Neuronal stem cell (in vitro differentiated cells): ENCODE data around the gene SELPLG.

Source experiments
- DNase-seq: peaks from one replicate; pipeline ENCODE4 v3.0.0-alpha.2; 2013; ENCODE audit warnings: low spot score
- H2AFZ ChIP-seq: one replicate; pipeline ENCODE4 v1.6.1; 2013; ENCODE audit warnings: mild to moderate bottlenecking, low read length, inconsistent platforms
- H2AK5ac ChIP-seq: 2 replicates; pipeline ENCODE4 v1.6.1; 2013; ENCODE audit warnings: low read depth, mild to moderate bottlenecking, inconsistent platforms, low read length, moderate library complexity, mixed read lengths
- H2BK120ac ChIP-seq: 2 replicates; pipeline ENCODE4 v1.6.1; 2013; ENCODE audit warnings: low read depth, mild to moderate bottlenecking, inconsistent platforms, low read length, moderate library complexity, mixed read lengths
- H2BK12ac ChIP-seq: one replicate; pipeline ENCODE4 v1.6.1; 2013; ENCODE audit warnings: low read length, inconsistent platforms
- H2BK15ac ChIP-seq: 2 replicates; pipeline ENCODE4 v1.6.1; 2013; ENCODE audit warnings: mild to moderate bottlenecking, low read length, inconsistent platforms, mixed read lengths
- H2BK5ac ChIP-seq: one replicate; pipeline ENCODE4 v1.6.1; 2013; ENCODE audit warnings: inconsistent platforms, mild to moderate bottlenecking, low read length, moderate library complexity
- H3K14ac ChIP-seq: one replicate; pipeline ENCODE4 v1.6.1; 2013; ENCODE audit warnings: low read length, inconsistent platforms
- H3K18ac ChIP-seq: 2 replicates; pipeline ENCODE4 v1.6.1; 2013; ENCODE audit warnings: low read length, inconsistent platforms
- H3K23ac ChIP-seq: 2 replicates; pipeline ENCODE4 v1.6.1; 2013; ENCODE audit warnings: low read depth, mild to moderate bottlenecking, mixed read lengths, low read length, inconsistent platforms; ENCODE audit not compliant: poor library complexity
- H3K27ac ChIP-seq: replicated peaks from 3 replicates; pipeline ENCODE4 v1.5.1; 2013; ENCODE audit warnings: low read length, inconsistent platforms
- H3K27me3 ChIP-seq, 3 experiments: 2 replicates each; pipeline ENCODE4 v1.6.1; 2013; ENCODE audit warnings: low read length in 3 of 3, mild to moderate bottlenecking in 2 of 3, inconsistent platforms in 1 of 3, low read depth in 1 of 3, mixed read lengths in 1 of 3, moderate library complexity in 1 of 3; ENCODE audit not compliant: control insufficient read depth in 3 of 3, insufficient read depth in 3 of 3
- H3K36me3 ChIP-seq, 2 donors: replicated peaks in 1 of 2; 2 replicates each; pipeline ENCODE4 v1.6.1; 2013; ENCODE audit warnings: low read length in 2 of 2; ENCODE audit not compliant: control insufficient read depth in 2 of 2, insufficient read depth in 2 of 2
- H3K4ac ChIP-seq: 2 replicates; pipeline ENCODE4 v1.6.1; 2013; ENCODE audit warnings: inconsistent platforms, mild to moderate bottlenecking, low read length, moderate library complexity
- H3K4me1 ChIP-seq, 2 donors: 1 replicate in 1 of 2; 2 replicates in 1 of 2; pipeline ENCODE4 v1.6.1; 2013; ENCODE audit warnings: low read length in 2 of 2, low read depth in 1 of 2; ENCODE audit not compliant: control insufficient read depth in 2 of 2, insufficient read depth in 1 of 2
- H3K4me2 ChIP-seq: one replicate; pipeline ENCODE4 v1.6.1; 2013; ENCODE audit warnings: mild to moderate bottlenecking, low read length, inconsistent platforms; ENCODE audit not compliant: insufficient read depth, poor library complexity, severe bottlenecking
- H3K4me3 ChIP-seq, 2 donors: 2 replicates each; pipeline ENCODE4 v1.5.1; 2013; ENCODE audit warnings: low read length in 2 of 2, mild to moderate bottlenecking in 2 of 2, inconsistent platforms in 1 of 2, moderate library complexity in 1 of 2
- H3K79me1 ChIP-seq: one replicate; pipeline ENCODE4 v1.6.1; 2013; ENCODE audit warnings: low read depth, mild to moderate bottlenecking, inconsistent platforms, low read length, moderate library complexity
- H3K9ac ChIP-seq: one replicate; pipeline ENCODE4 v1.6.1; 2013; ENCODE audit warnings: mild to moderate bottlenecking, low read depth, low read length, inconsistent platforms; ENCODE audit not compliant: poor library complexity
- H3K9me3 ChIP-seq, 2 donors: replicated peaks in 1 of 2; 2 replicates each; pipeline versions ENCODE3 to v1.6.1; 2013; ENCODE audit warnings: low read length in 2 of 2, mild to moderate bottlenecking in 2 of 2, inconsistent platforms in 1 of 2, low read depth in 1 of 2, mixed read lengths in 1 of 2, moderate library complexity in 1 of 2; ENCODE audit not compliant: control insufficient read depth in 2 of 2, insufficient read depth in 1 of 2
- H4K8ac ChIP-seq: one replicate; pipeline ENCODE4 v1.6.1; 2013; ENCODE audit warnings: low read depth, mild to moderate bottlenecking, inconsistent platforms, low read length, moderate library complexity
- H4K91ac ChIP-seq: one replicate; pipeline ENCODE4 v1.6.1; 2013; ENCODE audit warnings: low read length, low read depth, mild to moderate bottlenecking, inconsistent platforms; ENCODE audit not compliant: poor library complexity
- WGBS, 2 donors: extraction: QIAGEN DNeasy Blood & Tissue Kit; methylation state at CpG; one replicate each; pipeline ENCODE4 v1.1.7; 2013; ENCODE audit warnings: missing lambda C conversion rate in 2 of 2, mixed read lengths in 1 of 2; ENCODE audit not compliant: insufficient read length in 2 of 2, insufficient replicate concordance in 1 of 2; ENCODE audit errors: extremely low coverage in 2 of 2; 5-methylcytosine and 5-hydroxymethylcytosine counted together

Gene SELPLG

DNA sequence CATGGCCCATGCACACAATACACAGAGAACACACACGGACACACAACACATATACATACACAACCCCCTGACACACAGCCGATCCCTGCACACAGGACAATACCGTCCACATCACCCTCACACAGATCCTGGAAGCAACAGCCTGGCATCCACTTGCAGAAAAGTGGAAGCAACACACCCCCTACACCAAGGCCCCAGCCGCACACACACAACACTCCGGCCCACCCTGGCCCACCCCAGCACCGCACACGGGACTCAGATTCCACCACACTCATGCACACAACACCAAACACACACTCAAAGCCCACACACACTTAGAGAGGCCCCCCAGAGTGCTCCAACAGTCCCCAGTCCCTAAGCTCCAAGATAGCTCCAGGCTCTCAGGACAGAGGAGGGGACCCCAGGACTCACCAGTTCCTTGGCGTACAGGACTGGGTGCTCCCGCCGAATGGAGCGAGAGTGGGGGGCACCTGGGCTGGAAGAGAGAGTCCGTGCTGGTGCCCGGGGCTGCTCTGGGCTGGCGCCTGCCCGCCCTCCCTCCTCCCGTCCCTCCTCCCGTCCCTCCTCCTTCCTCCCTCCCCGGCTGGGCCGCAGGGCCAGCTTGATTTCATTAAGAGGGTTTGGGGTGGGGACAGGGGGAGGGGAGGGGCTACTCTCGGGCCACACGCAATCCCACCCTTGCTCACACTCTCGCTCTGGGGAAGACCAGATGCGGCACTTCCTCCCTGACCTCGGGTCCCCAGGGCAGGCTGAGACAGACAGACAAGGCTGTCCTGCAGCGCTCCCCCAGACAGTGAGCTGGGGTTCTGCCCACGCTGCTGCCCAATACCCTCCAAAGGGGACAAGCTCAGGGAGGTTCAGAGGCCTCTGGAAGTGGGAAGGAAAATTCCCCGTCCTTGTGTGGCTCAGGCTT, 35.9 kb downstream of the SELPLG start, which contains the start of gene TMEM119:
Gene TMEM119, minus strand, starts transcription at position 526 of the 913 bp plus-strand sequence. CDS start 5,701 bp downstream, outside the sequence.
- peak within 1 kb of the TSS; percentile 63 for H2BK12ac ChIP-seq
- H3K4ac ChIP-seq: no peak within 1 kb of the TSS
- no peak within 1 kb of the TSS for H3K27ac ChIP-seq
- no peak within 1 kb of the TSS for H3K4me2 ChIP-seq
- peak within 1 kb of the TSS; percentile 15 for H2BK5ac ChIP-seq
- H4K91ac ChIP-seq: peak within 1 kb of the TSS; percentile 38
- H4K8ac ChIP-seq: peak within 1 kb of the TSS; percentile 29
- H3K18ac ChIP-seq: peak within 1 kb of the TSS; percentile 78
- no peaks in the 10 kb centered on the region for H3K27me3 ChIP-seq
- no peak within 1 kb of the TSS for H3K9ac ChIP-seq
- H3K23ac ChIP-seq: no peak within 1 kb of the TSS
- peak within 1 kb of the TSS; percentile 83 for H2AFZ ChIP-seq
- H3K79me1 ChIP-seq: no peaks in the 10 kb centered on the region
- H3K36me3 ChIP-seq: no peaks in the 10 kb centered on the region
- DNase-seq: no peak
- no peaks in the 10 kb centered on the region for H3K9me3 ChIP-seq
- H2AK5ac ChIP-seq: peak within 1 kb of the TSS; percentile 43
- WGBS, 2 donors: no CpG with 5 or more reads among the region's 27 CpGs
- peak within 1 kb of the TSS; percentile 18 for H2BK15ac ChIP-seq
- no peak within 1 kb of the TSS for H2BK120ac ChIP-seq
- no peak within 1 kb of the TSS for H3K14ac ChIP-seq
- H3K4me3 ChIP-seq: peak within 1 kb of the TSS; percentile 8 to 19
- peaks cover 13 to 16% of the 10 kb centered on the region in 2 donors for H3K4me1 ChIP-seq

DNA sequence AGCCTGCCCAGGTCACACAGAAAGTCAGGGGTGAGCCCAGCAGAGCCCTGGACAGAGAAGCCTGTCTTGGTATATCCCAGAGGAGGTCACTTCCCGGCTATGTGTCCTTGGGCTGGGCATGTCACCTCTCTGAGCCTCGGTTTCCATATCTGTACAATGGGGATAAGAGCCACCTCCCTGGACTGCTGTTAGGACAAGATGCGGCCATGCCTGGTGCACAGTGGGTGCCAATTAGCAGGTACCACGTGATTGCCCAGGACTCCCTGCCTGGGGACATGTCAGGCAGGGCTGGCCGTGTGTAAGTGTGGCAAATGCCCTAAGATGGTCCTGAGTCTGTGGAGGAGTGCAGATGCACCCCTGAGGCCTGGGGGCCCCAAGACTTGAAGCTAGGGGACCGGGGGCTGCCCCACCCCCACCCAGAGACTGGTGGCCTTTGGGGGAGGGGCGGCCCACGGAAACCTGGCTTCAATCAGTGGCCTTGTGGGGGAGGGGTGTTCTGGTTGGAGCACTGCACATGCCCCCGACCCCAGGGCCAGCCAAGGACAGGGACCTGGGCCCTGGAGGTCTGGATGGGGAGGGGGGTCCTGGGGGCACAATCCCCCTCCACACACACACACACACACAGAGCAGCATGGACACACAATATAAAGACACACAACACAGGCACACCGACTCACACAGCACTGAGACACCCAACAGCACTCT, 36.7 kb downstream of the SELPLG start:
- H3K27ac ChIP-seq: no peak overlapping the region
- H2BK15ac ChIP-seq: peak overlapping the region; percentile 18
- no peaks in the 10 kb centered on the region for H3K36me3 ChIP-seq
- H2AFZ ChIP-seq: peak overlapping the region; percentile 83
- peak overlapping the region; percentile 63 for H2BK12ac ChIP-seq
- H2AK5ac ChIP-seq: peak overlapping the region; percentile 43
- H3K4me2 ChIP-seq: no peak overlapping the region
- H3K4me1 ChIP-seq: peaks cover 13 to 16% of the 10 kb centered on the region in 2 donors
- H3K9me3 ChIP-seq: no peaks in the 10 kb centered on the region
- H4K8ac ChIP-seq: peak overlapping the region; percentile 29
- no peak overlapping the region for H2BK120ac ChIP-seq
- peak overlapping the region; percentile 78 for H3K18ac ChIP-seq
- no CpG with 5 or more reads among the region's 10 CpGs for WGBS, 2 donors
- no peak overlapping the region for H3K9ac ChIP-seq
- H3K4me3 ChIP-seq: peak overlapping the region; percentile 8 to 19
- no peak overlapping the region for H3K23ac ChIP-seq
- no peaks in the 10 kb centered on the region for H3K79me1 ChIP-seq
- no peak overlapping the region for H3K14ac ChIP-seq
- H2BK5ac ChIP-seq: no peak overlapping the region
- peak overlapping the region; percentile 38 for H4K91ac ChIP-seq
- H3K4ac ChIP-seq: no peak overlapping the region
- H3K27me3 ChIP-seq: no peaks in the 10 kb centered on the region
- no peak for DNase-seq

DNA sequence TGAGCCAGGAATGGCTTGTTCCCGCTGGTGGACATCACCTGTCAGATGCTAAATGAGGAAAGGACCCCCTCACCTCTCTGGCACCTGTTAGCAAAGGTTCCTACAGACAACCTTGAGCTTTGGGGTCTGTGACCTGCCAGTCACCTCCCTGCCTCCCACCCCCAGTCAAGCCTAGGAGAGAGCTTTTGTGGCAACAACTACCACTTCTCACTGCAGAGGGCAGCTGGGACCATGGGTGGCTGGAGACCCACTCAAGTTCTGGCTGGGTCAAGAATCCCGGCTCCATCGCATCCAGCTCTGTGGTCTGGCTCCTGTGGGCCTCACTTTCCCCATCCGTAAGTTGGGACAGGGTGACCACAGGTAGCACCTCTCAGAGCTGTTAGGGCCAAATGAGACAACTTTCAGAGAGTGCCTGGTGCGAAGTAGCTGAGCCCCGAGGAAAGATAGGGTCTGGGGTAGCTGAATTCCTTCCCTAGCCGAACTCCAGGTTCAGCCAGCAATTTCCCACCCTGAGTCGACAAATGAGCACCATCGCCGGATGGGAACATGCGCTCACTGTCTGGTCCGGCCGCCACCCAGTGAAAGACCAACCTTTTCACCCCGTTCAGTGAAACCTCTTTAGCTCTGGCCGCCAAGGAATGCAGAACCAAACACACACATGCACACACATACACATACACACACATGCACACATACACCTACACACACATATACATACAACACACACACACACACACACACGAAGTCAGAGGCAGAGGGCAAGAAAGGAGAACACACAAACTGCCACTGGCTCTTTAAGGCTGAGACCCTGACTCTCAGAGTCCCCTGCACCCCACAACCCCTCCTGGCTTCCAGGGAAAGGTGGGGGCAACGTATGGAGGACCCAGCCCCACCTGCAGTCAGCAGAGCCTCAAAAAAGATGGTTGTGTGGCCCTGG, 37.7 kb downstream of the SELPLG start:
- Histone ChIP-seq H3K23ac (no peak overlapping the region), H3K4me2 (no peak overlapping the region), H4K91ac (no peak overlapping the region), H2AK5ac (no peak overlapping the region), H2AFZ (no peak overlapping the region), H3K27ac (no peak overlapping the region), H3K4me1 (peaks cover 12 to 13% of the 10 kb centered on the region in 2 donors), H3K9ac (no peak overlapping the region), H2BK5ac (no peak overlapping the region), H3K36me3 (no peaks in the 10 kb centered on the region), H4K8ac (no peak overlapping the region), H3K9me3 (no peaks in the 10 kb centered on the region), H3K4ac (no peak overlapping the region), H3K14ac (no peak overlapping the region), H2BK12ac (no peak overlapping the region), H2BK15ac (no peak overlapping the region), H3K18ac (no peak overlapping the region), H3K27me3 (no peaks in the 10 kb centered on the region), H2BK120ac (no peak overlapping the region), H3K79me1 (no peaks in the 10 kb centered on the region), H3K4me3 (no peak overlapping the region)
- WGBS, 2 donors: no CpG with 5 or more reads among the region's 17 CpGs
- no peak for DNase-seq
